Dendritic cell treated with granulocyte-macrophage colony-stimulating factor and Interleukin-4, amounts not matched to agents 40 ng/mL and 50 ng/mL, for 4 days (primary cell): ENCODE data around the gene GAS2L1.
"Not testable (repeated sequence)": the region's sequence is repeated elsewhere in the genome, so short reads cannot be mapped to it uniquely, and the experiment has no call there.

ENCODE experiments used
- H3K27ac Mint-ChIP-seq: one replicate; pipeline ENCODE4 v1.8.0; 2022; ENCODE audit warnings: mild to moderate bottlenecking, mixed read lengths
- H3K27me3 Mint-ChIP-seq: one replicate; pipeline ENCODE4 v1.8.0; 2022; ENCODE audit warnings: mild to moderate bottlenecking, mixed read lengths
- H3K36me3 Mint-ChIP-seq: one replicate; pipeline ENCODE4 v1.8.0; 2022; ENCODE audit warnings: low read depth, mixed read lengths
- H3K4me1 Mint-ChIP-seq: one replicate; pipeline ENCODE4 v1.8.0; 2022; ENCODE audit warnings: low read depth, mixed read lengths
- H3K4me3 Mint-ChIP-seq: one replicate; pipeline ENCODE4 v1.8.0; 2022; ENCODE audit warnings: mild to moderate bottlenecking, moderate library complexity, mixed read lengths
- H3K9me3 Mint-ChIP-seq: one replicate; pipeline ENCODE4 v1.8.0; 2022; ENCODE audit warnings: mixed read lengths
- intact Hi-C: fragments of 100-400 bp; cut with micrococcal nuclease; formaldehyde crosslinking; loops from one replicate; pipeline ENCODE4 v1.15.0; 2022

GAS2L1 gene

GRCh38 chr22:29357193-29357890 is 50.9 kb downstream of the GAS2L1 start:
- H3K27me3 Mint-ChIP-seq, intact Hi-C loops, H3K4me3 Mint-ChIP-seq, H3K27ac Mint-ChIP-seq, H3K9me3 Mint-ChIP-seq: not testable (repeated sequence)
- Mint-ChIP-seq H3K4me1 (peaks cover 38% of the 10 kb centered on the region), H3K36me3 (peaks cover 100% of the 10 kb centered on the region)

- Mint-ChIP-seq H3K4me3 (no peak overlapping the region), H3K4me1 (peaks cover 49% of the 10 kb centered on the region), H3K27me3 (no peaks in the 10 kb centered on the region), H3K36me3 (peaks cover 94% of the 10 kb centered on the region), H3K27ac (peak overlapping the region; percentile 49), H3K9me3 (no peaks in the 10 kb centered on the region)
- intact Hi-C loops = no loop called here
These were observed 53.0 kb downstream of the GAS2L1 start for GRCh38 chr22:29359469-29359868.
